HG03025 (cell line): ENCODE data around the gene IGHMBP2.
"Not testable (repeated sequence)": the region's sequence is repeated elsewhere in the genome, so short reads cannot be mapped to it uniquely, and the experiment has no call there.

Experiments
- ATAC-seq: cut with Tn5 transposase; IDR thresholded peaks from one replicate; pipeline ENCODE4 v1.9.1; 2021; ENCODE audit warnings: mild to moderate bottlenecking, moderate library complexity; ENCODE audit not compliant: unreplicated experiment, low FRiP score

IGHMBP2 gene

DNA sequence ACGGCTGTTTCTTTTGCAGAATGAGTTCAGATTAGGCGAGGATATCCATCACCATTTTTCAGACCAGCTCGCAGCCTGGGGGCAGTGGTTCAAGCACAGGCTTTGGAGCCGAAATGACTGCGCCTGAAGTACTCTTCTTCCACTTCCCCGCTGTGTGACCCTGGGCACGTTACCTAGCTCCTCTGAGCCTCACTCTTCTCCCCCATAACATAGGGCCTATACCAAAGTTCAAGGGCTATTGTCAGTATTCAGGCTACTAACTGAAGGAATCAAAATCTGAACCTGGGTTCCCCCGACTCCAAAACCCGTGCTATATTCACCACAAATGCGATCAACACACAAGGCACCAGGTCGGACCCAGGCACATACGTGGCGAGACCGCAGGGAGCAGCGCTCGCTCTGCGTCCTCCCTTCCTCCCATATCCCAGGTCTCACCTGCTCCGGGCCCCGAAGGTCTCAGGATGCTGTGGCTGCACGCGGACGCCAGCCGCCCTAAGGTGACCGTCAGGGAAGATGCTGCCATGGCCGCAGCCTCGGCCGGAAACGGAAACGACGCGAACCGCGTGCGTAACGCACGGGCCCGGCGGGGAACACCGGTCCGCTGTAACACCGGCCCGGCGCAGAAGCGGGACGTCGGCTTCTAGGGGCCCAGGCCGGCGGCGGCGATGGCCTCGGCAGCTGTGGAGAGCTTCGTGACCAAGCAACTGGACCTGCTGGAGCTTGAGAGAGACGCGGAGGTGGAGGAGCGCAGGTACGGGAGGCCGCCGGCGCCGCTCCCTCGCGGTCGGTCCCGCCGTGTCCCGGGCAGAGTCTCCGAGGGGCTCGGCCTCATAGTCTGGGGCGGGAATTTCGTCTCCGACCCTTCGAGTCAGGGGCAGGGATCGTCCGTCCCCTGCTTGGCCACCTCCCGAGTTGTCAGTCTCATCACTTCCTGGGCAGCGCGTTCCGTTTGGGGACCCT is at the start of gene IGHMBP2, which contains the start of gene MRPL21:
Gene IGHMBP2 (plus strand): TSS at position 604 of the 960 bp plus-strand sequence. CDS start 62 bp downstream, at position 666.
Gene MRPL21 (minus strand): TSS at position 545 of the 960 bp plus-strand sequence. CDS start 22 bp downstream, at position 523.
- peak; percentile 59 for ATAC-seq

DNA sequence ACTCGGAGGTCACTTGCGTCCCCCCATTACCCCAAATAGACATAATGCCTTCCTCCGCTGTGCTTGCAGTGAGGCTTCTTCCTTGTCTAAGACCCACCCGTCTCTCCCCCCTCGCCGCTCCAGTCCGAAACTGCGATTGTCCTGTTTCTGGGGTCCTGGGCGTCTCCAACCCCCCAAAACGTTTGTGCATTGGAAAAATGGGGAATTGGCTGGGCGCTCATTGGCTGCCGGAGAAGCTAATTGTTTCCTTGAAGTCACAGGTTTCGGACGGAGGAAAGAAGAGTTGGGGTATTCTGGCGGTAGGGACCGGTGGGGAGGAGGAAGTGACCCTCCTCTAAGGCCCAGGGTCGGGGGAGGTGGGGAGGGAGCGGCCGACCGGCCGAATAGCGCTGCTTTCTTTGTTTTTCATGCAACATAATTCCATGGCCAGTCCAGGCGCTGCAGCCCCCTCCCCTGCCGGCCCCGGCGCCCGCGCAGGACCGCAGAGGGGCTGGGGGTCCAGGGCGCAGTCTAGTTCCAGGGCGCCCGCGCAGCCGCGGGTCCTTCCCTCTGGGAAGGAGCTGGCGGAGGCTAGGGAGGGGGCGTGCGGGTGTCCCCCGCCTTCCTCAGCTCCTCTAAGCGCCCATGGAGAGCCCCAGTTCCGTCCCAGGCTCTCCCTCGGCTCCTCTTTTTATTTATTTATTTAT is 49.3 kb upstream of the IGHMBP2 start:
- ATAC-seq, result no peak

DNA sequence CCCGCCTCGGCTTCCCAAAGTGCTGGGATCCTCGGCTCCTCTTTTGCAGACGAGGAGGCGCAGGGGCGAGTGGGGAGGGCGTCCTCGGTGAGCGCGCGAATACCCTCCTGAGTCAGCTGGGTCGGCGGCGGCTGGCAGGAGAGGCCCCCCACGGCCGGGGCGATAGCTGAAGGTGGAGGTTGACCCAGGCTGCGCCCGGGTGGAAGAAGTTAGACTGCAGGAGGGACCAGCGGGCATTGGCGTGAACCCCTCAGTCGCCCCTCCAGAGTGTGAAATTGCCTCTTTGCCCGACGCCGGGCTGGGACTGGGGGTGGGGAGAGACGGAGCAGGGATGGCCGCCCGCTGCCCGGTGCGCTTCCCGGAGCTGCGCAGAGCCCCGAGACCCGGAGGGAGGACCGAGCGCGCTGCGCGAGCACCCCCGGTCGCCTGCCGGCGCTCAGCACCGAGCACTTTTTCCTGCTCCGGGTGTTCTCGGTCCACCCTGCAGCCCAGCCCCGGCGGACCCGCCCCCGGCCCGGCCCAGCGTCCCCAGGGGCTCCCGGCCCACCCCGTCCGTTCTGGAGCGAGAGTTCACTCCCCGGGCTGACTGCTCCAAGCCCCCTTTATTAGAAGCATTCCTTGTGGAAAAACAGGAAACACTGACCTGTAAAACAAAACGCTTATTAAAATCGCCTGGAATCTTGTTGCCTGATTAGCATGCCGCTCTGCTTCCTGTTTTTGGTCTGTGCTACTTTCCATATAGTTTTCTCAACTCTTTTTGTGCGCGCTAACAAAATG is 48.3 kb upstream of the IGHMBP2 start:
- ATAC-seq, result no peak

DNA sequence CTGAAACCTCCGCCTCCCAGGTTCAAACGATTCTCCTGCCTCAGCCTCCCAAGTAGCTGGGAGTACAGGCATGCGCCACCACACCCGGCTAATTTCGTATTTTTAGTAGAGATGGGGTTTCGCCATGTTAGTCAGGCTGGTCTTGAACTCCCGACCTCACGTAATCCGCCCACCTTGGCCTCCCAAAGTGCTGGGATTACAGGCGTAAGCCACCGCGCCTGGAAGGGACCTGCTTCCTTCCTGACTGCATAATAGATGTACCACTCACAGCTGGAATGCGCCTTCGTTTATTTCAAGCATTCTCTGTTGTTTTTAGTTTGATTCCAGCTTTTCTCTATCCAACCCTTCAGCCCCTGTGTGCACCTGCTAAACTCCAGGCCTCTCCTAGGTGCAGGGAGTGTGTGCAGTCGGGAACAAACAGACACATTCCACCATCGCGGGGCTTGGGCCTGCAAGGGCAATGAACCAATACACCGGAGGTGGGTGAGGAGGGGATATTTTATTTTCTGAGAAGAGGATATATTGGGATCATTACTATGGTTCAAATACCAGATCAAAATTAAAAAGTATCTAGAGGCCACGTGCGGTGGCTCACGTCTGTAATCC is 47.2 kb upstream of the IGHMBP2 start:
- ATAC-seq, result not testable (repeated sequence)

DNA sequence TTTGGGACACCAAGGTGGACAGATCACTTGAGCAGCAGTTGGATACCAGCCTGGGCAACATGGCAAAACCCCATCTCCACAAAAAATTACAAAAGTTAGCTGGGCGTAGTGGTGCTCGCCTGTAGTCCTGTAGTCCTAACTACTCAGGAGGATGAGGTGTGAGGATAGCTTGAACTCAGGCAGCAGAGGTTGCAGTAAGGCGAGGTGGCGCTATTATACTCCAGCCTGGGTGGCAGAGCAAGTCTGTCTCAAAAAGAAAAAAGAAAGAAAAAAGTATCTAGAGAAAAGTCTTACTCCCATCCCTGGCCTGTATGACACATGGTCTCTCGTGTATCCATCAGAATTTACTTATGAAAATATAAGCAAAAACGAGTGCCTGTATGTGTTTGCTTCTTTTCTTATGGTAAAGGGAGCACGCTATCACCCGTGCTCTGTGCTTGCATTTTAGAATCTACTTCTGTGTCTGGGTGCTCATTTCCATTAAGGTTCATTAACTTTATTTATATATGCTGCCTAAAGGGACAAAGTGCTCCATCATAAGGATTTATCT is 46.6 kb upstream of the IGHMBP2 start:
- no peak for ATAC-seq

DNA sequence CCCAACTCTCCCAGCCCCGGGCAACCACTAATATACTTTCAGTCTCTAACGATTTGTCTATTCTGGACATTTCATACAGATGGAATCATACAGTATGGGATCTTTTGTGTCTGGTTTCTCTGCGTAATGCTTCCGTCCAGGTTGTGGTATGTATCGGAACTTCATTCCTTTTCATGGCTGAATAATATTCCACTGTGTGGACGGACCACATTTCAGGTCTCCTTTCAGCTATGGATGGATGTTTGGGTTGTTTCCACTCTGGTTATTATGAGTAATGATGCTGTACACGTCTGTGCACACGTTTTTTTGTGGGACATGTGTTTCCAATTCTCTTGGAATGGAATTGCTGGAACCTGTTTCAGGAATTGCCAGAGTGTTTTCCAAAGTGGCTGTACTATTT is 44.6 kb upstream of the IGHMBP2 start:
- ATAC-seq, result no peak

DNA sequence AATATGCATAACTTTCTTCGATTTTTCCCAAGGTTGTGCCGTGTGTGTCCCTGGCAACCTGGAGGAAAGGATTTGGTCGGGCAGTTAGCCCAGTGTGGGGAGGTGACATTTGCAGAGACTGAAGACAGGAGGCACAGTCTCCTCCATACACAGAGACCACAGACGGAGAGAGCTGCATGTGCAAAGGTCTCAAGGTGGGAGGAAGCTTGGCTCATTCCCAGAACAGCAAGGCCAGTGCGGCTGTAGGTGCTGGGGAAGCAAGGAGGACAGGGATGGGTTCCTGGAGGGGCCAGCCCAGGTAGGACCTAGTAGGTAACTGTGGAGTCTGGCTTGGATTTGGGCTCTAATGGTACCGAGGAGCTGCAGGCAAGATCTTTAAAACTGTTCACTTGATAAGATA is 41.3 kb upstream of the IGHMBP2 start:
- ATAC-seq, result no peak

DNA sequence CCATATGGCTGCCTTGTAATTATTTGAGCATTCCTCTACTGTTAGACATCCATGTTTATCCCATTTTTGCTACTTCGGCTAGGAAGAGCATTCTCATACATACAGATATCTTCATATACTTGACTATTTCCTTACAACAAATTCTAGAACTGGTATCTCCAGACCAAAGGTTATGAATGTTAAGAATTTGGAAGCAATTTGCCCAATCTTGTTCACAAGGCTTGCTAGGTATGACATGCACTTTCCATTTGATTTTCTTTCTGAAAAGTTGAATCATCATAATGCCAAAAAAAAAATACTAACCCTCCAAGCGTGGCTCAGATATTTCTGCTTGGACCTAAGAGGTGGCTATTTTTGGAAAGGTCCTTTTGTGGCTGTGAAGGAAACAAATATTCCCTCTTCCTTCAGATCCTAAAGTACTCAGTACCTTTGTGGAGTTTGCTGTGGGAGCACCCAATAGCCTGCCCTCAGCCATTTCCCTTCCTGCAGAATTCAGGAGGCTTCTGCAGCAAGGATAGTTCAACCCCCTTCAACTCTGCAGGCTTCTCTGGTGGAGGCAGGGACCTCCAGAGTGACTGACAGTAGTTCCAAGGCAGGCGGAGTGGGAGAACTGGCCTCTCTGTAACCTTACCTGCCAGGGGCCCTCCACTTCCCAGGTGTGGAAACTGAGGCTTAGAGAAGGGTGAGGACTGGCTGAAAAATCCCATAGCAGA is 40.0 kb upstream of the IGHMBP2 start:
- ATAC-seq, result no peak

DNA sequence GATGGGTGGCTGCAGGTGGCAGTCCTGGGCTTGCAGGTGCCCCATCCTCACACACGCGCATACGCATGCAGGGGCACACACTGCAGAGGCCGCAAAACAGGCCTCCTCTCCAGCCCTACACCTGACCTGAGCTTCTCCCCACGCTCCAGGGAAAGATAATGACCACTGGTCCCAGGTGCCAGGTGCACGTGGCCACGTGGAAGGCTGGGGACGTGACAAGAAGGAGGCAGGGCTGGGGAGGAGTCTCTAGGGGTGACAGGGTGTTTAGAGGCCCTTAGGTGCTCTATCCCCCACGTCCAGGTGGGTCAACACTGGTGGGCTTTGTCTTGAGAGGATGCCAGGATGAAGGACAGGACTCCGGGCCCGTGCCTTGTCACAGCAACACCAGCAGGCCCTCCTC is 38.5 kb upstream of the IGHMBP2 start:
- ATAC-seq, result no peak

DNA sequence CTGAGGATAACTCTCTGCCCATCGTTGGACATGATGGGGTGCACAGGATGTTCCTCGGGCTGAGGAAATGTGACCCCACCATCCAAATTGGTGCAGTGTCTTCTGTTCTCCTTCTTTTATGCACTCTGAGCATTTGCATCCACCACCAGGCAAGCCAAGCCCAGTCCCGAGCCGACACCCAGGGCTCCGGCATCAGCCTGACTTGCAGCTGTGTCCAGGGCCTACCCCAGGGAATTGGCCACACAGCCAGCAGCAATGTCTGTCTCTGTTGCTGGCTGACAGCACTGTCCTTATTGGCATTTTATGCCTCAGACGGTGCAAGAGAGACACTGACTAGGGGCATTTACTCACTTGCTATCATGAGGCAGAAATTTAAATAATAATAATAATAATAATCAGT is 36.6 kb upstream of the IGHMBP2 start:
- ATAC-seq, result no peak

DNA sequence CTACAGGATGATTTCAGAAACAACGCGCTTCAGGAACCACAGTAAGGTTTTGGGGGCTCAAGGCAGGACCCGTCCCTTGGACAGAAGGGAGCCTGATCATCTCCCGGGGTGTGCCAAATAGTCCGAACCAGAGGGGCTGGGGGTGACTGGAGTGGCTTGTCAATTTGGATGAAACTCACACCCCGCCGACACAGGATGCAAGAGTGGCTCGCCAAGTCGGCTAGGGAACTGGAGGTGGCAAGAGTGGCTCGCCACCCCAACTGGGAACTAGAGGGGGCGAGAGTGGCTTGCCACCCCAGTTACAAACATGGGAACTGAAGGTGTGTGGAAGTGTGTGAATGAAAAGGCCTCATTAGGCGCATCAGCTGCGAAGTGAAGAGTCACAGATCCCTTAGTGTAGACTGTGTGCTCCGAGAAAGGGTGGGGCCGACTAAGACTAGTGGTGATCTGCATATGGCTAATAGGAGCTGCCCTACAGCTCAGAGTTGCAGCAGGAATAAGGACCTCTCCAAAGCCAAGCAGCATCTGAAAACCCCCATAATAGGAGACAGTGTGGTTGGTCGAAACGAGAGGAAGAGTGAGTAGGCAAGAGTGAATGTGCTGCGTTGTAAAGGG is 35.4 kb upstream of the IGHMBP2 start:
- ATAC-seq, result no peak

DNA sequence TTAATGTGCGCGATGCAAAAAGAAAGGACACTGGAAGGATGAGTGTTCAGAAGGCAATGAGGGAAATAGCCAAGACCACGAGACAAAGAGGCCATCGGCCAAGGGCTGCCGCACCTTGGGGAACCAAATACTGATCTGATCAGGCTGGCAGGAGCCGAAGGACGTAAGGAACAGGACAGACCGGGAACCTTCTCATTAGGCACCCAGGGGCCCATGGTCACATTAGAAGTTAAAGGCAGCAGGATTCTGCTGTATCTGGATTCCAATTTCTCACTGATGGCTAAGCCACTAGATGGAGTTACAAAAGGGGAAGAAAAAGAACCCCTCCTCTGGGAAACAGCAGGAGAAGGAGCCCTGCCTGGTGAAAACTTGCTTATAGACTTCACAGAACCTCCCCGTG is 33.2 kb upstream of the IGHMBP2 start:
- ATAC-seq, result no peak

DNA sequence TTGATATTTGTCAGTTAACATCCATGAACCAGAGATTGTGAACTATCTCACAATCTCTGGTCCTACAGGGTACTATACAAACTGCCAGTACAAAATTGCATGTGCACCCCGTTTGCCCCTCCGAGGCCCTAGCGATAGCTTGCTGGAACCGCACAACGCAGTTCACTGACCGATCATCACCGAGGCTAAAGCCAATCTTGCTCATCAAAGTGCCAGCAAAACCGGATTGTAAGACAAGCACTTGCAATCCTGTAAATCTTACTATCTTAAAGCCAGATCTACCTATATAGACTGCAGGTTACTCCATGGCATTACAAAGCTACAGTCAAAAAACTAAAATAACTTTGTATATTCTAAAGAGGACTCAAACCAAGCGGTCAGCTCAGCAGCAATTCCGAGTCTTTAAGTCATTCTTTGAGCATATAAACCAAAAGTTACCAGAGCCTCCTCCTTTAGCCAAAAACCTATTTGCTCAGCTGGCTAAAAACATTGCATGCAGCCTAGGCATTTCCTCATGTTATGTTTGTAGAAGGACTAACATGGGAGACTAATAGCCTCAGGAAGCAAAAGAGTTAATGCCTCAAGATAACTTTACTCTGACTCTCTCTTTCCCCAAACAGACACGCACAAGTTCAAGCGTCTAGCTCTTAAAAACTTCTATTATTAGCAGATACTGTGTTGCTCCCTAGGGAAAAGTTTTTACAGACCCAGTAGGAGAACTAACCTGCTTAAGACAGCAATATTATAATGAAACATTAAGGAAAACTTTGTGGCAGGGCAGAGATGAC is 31.3 kb upstream of the IGHMBP2 start:
- no peak for ATAC-seq

DNA sequence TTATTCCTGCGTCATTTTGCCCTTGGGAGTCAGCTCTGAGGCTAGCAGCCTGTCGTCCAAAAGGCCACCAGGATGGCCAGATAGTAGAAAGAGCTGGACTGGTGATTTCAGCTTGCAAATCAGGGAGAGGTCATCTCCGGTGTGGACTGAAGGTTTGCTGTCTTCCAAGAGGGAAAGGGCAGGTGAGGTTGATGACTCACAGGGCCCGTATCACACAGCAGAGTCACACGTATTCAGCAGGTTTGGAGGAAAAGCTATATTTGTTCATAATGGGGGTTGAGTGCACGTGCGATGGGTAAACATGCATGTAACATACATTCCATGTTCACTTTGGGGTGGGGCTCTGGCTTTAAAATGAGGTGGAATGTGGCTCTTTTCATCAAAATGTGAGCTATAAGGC is 25.7 kb upstream of the IGHMBP2 start:
- no peak for ATAC-seq

DNA sequence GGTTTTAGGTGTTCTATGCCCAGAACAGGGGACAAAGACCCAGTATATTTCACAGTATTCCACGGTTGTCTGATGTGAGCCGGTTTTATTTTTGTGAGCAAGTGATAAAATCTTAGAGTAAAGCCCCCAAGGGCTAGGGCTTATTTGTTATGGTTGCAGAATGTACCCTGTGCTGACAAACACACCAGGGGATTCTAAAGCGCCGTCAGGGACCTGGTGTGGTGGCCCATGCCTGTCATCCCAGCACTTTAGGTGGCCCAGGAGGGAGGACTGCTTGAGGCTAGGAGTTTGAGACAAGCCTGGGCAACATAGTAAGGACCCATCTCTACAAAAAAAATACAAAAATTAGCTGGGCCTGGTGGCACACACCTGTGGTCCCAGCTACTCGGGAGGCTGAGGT is 22.8 kb upstream of the IGHMBP2 start:
- ATAC-seq, result no peak

DNA sequence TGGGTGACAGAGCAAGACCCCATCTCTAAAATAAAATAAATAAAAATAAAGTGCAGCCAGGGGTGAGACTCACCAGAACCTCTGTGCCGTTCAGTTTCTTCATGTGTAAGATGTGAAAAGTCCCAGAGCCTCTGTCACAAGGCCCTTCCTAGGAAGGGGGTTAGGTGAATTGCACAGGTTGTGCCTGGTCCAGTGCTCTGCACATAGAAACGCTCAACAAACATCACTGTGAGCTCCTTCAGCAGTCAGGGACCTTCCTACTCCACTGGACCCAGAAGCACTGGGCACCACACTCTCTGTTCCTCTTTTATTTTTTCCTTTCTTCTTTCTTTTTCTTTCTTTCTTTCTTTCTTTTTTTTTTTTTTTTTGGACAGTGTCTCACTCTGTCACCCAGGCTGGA is 22.4 kb upstream of the IGHMBP2 start:
- ATAC-seq, result no peak

DNA sequence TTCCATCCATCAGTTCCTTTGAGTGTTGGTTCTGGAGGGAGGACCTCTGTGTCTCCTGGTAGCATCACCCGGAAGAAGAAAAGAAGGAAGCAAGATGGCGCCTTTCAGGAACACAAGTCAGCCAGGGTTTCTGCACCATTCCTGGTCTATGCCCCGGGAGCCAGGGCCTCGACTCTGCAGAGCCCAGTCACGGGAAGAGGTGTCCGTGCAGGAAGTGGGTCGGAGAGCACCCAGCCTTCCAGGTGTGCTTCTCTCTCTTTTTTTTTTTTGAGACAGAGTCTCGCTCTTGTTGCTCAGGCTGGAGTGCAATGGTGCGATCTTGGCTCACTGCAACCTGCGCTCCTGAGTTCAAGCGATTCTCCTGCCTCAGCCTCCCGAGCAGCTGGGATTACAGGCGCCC is 21.3 kb upstream of the IGHMBP2 start:
- no peak for ATAC-seq

DNA sequence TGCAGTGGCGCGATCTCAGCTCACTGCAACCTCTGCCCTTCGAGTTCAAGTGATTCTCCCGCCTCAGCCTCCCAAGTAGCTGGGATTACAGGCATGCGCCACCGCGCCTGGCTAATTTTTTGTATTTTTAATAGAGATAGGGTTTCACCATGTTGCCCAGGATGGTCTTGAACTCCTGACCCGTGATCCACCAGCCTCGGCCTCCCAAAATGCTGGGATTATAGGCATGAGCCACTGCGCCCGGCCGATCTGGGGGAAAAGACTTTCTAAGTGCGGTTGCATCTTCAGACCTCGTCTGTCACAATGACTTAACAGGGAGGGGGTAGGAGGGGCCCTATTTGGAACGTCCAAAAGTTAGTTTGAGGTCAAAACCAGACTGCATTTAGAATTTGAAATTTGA is 18.9 kb upstream of the IGHMBP2 start:
- ATAC-seq, result not testable (repeated sequence)
